HTERT RPE-1 (cell line): ENCODE results near the gene OR5B17.
"Not testable (repeated sequence)": the region's sequence is repeated elsewhere in the genome, so short reads cannot be mapped to it uniquely, and the experiment has no call there.

Experiments used
- in situ Hi-C: fragments of 300-500 bp; cut with MboI; formaldehyde crosslinking; loops from 4 replicates; pipeline ENCODE4 v1.14.3; 2020; ENCODE audit warnings: low sequenced_read_pairs

OR5B17 gene

DNA sequence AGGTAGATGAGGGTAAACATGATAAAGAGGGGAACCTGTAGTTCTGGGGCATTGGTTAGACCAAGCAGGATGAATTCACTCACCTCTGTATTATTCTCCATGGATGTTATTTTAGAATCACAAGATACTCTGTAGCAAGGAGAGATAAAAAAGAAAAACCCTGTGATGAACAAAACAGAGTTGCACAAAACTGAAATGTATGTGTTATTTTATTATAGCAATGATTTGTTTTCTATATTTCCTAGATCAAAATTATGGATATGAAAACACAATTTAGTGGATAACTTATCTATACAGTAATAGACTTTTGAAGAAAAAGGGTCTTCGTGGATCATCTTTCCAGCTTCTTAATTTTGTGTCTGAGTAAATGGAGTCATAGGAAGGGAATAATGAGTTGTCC lies at the start of gene OR5B17:
Gene OR5B17, minus strand, starts transcription at position 101 of the 400 bp plus-strand sequence. Its CDS starts 0 bp downstream, at position 101.
- in situ Hi-C loops = no loop called here

DNA sequence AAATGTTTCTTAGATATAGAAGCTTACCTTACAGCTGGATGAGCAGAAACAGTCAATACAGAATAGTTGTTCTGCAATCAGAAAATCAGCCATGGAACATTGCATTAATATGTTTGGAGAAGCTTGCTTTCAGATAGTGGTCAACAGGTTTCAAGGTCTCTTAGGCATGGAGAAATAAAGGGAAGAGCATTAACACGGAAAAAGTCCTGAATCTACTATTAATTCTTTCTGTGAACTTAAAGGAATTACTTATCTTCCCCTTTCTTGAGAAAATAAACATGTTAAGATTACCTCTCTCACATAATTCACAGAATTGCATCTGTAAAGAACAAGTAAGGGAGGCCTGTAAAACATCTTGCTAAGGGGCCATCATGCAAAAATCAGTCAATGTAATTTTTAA lies 47.9 kb upstream of the OR5B17 start, which contains the start of gene OR5B3:
Gene OR5B3, minus strand, starts transcription at position 101 of the 400 bp plus-strand sequence. CDS start 3,465 bp downstream, outside the sequence.
- in situ Hi-C loops = no loop called here

DNA sequence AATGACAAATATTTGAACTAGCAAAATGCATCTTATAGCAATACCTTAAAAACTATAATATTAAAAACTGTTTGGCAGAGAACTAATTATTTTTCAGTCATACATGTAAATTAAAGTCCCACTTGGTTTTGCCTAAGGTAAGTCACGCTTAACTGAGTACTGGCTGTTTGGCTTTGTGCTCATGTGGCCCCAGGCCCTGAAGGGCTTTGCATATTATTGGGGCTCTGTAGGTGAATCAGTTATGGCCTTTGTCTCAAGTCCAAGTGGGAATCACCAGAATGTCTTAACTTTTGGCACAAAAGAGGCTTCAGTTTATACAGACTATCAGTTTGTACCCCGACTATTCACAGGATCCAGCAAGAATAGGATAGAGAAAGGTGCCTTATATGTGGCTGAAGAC lies 40.8 kb upstream of the OR5B17 start:
- in situ Hi-C loops = not testable (repeated sequence)

DNA sequence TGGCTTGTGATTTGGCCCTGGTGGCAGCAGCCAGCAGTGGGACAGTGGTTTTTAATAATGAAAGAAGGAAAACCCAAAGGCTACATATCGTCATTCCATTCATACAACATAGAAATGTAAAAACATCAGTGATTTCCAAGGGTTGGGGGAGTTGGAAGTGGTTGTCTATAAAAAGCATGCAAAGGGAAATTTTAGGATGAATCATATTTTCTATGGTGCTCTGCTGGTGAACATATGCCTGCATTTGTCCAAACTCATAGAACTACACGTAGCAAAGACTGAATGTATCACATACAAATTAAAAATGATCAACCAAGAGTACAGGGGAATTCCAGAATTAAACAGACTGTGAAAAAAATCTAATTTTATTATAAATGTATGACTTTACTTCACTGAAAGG lies 36.7 kb upstream of the OR5B17 start:
- in situ Hi-C loops = no loop called here

DNA sequence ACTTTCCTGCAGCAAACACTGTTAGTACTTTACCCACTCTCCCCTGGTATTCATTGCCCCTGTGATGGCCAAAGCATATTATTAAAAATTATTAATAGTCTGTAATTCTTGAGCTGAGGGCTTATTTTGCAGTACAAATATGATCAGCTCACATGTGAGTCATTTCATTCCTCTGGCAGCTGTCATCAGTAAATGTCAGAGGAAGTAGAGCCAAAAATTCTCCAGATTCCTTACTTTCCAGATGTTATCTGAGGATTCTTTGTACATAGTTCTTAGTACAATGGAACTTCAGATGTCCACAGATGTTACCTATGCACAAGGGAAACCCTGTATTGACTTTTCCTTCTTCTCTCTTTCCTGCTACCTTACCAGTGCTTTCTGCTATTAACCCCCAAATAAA lies 35.3 kb upstream of the OR5B17 start:
- in situ Hi-C loops = no loop called here

DNA sequence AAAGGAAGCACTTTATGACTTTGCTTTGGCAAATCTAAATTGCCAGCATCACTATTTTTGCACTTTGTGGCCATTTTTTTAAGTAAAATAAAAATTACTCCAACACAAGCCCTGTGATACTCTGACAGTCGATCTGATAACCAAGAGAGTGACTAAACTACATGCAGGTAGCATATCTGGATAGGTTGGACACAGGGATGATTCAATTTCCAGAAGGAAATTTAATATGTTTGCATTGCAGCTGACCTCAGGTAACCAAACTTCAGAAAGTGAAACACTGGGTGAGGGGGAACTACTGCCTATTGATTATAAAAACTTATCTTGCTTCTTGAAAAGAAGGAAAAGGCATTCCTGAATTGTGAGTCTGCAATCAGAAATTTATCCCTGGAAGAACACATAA lies 33.9 kb upstream of the OR5B17 start:
- in situ Hi-C loops = no loop called here

DNA sequence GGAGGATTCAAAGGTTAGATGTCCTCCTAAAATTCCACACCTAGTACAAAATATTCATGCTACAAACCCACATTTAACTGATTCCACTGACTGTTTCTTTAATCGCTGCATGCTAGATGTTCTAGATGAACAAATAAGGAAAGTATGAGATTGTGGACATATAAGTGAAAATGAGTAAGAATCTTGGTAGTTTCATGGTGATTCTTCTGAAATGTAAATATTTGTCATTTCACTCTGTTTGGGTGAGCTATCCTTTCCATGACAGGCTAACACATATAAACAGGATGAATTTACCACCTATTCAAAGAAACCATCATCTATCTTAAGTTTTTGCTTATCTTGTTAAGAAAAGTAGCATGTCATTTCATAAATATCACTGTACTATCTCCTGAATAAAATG lies 33.0 kb upstream of the OR5B17 start:
- in situ Hi-C loops = no loop called here

DNA sequence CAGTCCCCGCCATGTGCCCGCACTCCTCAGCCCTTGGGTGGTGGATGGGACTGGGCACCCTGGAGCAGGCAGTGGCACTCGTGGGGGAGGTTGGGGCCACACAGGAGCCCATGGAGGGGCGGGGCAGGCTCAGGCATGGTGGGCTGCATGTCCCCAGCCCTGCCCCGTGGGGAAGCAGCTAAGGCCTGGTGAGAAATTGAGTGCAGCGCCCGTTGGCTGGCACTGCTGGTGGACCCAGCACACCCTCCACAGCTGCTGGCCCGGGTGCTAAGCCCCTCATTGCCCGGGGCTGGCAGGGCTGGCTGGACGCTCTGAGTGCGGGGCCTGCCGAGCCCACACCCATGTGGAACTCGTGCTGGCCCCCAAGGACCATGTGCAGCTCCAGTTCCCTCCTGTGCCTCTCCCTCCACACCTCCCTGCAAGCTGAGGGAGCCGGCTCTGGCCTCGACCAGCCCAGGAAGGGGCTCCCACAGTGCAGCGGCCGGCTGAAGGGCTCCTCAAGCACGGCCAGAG lies 31.7 kb upstream of the OR5B17 start:
- in situ Hi-C loops = no loop called here

DNA sequence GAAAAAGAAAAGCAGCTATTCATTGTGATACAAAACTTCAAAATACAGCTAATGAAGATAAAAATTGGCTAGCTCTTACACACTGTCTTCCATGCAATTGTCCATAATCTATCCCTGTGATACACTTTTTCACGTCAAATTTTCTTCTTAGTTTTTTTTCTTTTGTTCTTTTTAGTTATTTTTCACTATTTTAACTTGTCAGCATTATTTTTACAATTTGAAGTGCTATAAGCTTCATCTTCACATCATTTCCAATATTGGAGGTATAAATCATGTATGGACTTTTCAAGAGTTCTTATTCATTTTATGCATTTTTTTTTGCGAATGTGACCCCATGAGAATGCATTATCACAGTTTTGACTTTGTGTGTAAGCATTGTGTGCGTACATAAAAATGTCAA lies 4.1 kb downstream of the OR5B17 start:
- in situ Hi-C loops = no loop called here

DNA sequence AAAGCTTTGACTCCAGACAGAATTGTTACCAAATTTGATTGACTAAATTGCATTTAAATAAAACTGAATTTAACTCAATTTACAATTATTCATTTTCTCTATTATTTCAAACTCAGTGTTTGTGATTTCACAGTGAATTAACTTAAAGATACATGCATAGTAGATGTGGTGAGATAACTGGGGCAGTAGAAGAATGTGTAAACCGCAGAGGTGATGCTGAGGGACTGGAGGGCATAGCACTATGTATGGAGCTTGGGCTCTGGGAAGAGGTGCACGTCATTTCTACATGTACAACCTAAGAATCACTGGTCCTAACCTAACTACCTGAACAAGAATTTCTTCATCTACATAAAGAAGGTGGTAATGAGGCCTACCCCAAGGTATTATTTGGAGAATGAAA lies 13.7 kb downstream of the OR5B17 start:
- in situ Hi-C loops = no loop called here

DNA sequence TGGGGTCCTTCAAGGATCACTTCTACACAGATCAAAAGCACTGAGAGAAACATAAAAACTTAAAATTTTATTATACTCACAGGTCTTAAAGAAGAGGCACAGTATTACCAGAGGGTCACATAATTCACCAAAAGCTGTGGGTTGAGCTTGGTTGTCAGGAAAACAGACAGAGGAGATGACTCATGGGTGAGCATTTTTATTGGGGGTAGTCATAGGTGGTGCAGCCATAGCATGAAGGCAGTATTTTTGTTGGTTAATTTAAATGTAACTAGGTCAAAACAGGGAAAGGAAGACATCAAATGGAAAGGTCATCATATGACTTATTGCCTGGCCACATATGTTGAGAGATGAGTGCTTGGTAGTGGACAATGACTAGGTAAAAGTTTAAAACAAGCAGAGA lies 24.2 kb downstream of the OR5B17 start:
- in situ Hi-C loops = no loop called here

DNA sequence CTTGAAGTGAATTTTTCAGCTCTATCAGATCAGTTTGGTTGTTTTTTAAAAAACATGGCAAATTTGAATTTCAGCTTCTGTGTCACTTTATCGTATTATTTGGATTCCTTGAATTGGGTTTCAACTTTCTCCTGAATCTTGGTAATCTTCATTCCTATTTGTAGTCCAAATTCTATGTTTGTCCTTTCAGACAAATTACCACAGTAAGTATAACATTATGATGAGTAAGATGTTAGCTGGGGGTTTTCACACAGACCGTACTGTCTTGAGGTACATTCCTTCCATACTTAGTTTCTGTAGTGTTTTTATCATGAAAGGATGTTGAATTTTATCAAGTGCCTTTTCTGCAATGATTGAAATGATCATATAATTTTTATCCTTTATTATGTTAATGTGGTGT lies 28.0 kb downstream of the OR5B17 start:
- in situ Hi-C loops = no loop called here

DNA sequence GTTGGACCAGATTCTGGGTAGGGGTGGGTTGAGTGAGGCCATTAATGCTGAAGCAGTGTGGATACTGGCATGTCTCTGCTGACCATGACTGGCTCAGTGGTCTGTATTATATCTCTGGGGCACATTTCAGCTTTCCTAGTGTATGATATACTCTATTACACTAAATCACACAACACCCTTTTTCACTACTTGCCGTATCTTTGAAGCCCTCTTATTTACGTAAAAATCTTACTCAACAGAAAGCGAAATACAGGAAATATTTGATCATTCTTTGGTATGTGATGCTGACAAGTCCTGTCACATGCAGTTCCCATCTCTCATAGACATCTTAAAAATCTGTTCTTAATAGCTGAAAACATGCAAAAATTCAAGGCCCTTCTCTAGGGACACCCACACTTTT lies 40.3 kb downstream of the OR5B17 start:
- in situ Hi-C loops = no loop called here

DNA sequence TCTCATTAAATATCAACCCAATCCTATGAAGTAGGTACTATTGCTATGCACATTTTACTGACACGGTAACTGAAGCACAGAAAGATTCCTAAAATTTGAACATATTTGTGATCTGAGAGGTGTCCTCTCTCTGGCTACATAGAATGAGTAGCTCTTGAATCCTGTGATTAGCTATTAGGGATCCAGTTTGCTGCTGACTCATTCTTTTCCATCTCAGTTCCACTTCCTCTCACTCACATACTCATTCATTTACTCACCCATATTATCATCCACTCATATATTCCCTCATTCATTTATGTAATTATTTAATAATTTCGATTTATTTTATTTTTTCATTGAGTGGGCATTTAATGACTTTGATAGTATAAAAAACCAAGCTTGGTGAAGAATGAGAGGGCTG lies 42.7 kb downstream of the OR5B17 start:
- in situ Hi-C loops = no loop called here
